AG04449 (cell line): ENCODE measurements around the gene GSKIP.

Experiments used
- CTCF ChIA-PET: fragments of 350-600 bp; formaldehyde crosslinking; extraction: SDS; loops from one replicate; lab custom pipeline; 2021; ENCODE audit warnings: antibody characterized with exemption; lab: Yijun Ruan, JAX
- POLR2A ChIA-PET: fragments of 400-600, 350-600 bp; formaldehyde crosslinking; extraction: SDS; loops from one replicate; lab custom pipeline; 2020; ENCODE audit warnings: antibody characterized with exemption, inconsistent platforms; lab: Yijun Ruan, JAX
- DNase-seq: peaks from one replicate; pipeline ENCODE4 v3.0.0-alpha.2; 2010; ENCODE audit warnings: low read depth, low spot score
- H3K4me3 ChIP-seq: 2 replicates; pipeline ENCODE4 v1.5.1; 2011; ENCODE audit warnings: low read depth, mild to moderate bottlenecking, control low read depth, low read length
- TF ChIP-seq, protein P1 (sequence below): IDR thresholded peaks from one replicate; pipeline ENCODE4 v1.5.1; 2011; ENCODE audit warnings: mild to moderate bottlenecking, moderate library complexity, low read length, control low read depth, inconsistent platforms; ENCODE audit not compliant: insufficient read depth; ENCODE audit errors: missing control alignments

Gene GSKIP

DNA sequence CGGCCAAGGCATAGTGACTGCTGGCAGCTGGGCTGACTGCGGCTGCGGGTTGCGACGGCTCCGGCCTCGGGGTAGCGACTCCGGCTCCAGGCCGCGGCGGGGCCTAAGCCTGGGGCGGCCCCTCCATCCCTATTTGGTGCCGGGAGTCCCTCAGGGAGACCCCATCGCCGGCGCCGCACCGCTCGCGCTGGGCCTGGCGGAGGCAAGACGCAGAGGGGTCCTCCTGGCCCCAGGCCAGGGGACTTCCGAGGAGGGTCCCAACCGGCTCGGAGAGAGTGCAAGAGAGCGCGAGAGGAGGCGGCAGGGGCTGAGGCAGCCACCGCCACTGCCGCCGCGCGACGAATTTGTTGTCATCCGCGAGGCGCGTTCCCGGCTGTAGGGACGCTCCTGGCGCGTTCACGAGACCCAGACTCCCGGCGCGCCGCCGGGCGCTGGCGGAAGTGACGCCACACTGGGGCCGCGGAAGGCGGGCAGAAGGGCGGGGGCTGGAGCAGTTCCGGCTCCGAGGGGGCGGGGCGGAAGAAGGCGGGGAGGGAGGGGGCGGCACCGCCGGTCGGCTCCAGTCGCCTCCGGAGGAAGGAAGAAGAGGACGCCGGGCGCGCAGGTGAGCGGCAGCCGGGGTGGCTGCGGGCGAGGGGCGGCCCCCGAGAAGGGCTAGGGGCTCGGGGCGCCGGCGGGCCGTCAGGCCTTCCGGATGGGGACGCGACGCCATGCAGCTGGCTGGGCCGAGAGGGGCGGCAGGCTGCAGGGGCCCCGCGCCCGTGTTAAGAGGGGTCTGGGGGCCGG lies at the start of gene GSKIP, which contains the start of gene ATG2B:
TSS of gene GSKIP (plus strand) at position 562 of the 786 bp plus-strand sequence. CDS start 18,722 bp downstream, outside the sequence.
TSS of gene ATG2B (minus strand) at position 377 of the 786 bp plus-strand sequence. CDS start at position 12, 365 bp downstream.
- POLR2A ChIA-PET: no interaction called here
- CTCF ChIA-PET: no interaction called here
- peak within 1 kb of the TSS; percentile 84 for H3K4me3 ChIP-seq
- TF ChIP-seq, protein P1, sequence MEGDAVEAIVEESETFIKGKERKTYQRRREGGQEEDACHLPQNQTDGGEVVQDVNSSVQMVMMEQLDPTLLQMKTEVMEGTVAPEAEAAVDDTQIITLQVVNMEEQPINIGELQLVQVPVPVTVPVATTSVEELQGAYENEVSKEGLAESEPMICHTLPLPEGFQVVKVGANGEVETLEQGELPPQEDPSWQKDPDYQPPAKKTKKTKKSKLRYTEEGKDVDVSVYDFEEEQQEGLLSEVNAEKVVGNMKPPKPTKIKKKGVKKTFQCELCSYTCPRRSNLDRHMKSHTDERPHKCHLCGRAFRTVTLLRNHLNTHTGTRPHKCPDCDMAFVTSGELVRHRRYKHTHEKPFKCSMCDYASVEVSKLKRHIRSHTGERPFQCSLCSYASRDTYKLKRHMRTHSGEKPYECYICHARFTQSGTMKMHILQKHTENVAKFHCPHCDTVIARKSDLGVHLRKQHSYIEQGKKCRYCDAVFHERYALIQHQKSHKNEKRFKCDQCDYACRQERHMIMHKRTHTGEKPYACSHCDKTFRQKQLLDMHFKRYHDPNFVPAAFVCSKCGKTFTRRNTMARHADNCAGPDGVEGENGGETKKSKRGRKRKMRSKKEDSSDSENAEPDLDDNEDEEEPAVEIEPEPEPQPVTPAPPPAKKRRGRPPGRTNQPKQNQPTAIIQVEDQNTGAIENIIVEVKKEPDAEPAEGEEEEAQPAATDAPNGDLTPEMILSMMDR: no peak
- no peak for DNase-seq

DNA sequence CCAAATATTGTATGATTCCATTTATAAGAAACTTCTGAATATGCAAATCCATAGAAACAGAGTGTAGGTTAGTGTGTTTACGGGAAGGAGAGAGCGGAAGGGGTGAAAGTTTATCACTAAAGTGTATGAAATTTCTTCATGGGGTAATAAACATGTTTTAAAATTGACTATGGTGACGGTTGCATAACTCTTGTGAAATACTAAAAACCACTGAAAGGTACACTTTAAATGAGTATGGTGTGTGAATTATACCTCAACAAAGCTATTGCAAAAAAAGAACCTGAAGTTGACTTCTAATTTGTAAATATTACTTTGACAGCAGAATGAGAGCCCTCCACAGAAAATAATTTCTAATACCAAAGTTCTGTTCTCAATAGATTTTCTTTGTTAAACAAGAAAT lies 47.2 kb upstream of the GSKIP start:
- ChIA-PET CTCF (no interaction called here), POLR2A (no interaction called here)
- DNase-seq: no peak
- H3K4me3 ChIP-seq: no peak overlapping the region
- TF ChIP-seq, protein P1: no peak

DNA sequence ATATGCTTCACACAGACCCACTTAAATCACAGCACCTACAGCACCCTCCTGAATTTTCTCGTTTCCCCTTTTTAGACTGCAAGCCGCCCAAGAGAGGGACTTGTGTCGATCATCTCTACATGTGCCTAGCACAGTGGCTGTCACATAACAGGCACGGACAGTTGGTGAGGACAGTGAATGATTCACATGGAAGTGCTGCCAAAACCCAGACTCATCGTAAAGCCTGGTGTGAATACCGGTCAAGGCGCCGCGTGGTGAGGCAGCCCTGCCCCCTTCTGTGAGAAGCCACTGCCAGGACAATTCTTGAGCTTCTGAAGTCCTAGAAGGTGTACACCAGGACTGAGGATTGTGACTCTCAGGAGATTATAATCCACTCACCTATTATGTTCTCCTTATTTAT lies 44.5 kb upstream of the GSKIP start:
- TF ChIP-seq, protein P1: no peak
- DNase-seq: no peak
- ChIA-PET POLR2A (no interaction called here), CTCF (no interaction called here)
- H3K4me3 ChIP-seq: no peak overlapping the region

DNA sequence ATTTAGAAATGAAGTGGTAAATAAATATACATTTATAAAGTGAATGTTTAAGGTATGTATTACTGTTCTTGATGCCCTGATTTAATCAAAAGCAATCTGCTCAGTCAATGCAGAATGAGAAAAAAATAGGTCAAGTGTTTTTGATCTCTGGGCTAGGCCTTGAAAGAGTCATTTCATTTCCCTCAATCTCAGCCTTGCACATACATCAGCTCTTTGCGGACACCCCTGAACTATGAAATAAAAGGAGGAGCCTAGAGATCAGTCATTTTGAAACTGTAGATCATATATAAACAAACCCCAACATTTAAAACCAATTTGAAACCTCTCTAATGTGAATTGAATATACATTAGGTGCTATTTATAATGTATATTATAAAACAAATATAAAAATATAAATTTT lies 42.7 kb upstream of the GSKIP start:
- no peak overlapping the region for H3K4me3 ChIP-seq
- TF ChIP-seq, protein P1: no peak
- no peak for DNase-seq
- CTCF ChIA-PET: no interaction called here
- POLR2A ChIA-PET: no interaction called here

DNA sequence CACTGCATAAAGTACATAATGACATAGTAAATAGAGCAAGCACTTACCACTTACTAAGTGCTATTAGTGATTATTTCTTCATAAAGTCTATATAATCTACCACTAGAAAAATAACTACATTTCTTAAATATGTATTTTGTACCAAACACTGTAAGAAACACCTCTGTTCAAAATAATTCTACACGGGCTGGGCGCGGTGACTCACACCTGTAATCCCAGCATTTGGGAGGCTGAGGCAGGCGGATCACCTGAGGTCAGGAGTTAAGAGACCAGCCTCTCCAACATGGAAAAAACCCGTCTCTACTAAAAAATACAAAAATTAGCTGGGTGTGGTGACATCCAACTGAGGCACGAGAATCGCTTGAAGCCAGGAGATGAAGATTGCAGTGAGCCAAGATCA lies 39.1 kb upstream of the GSKIP start:
- no peak overlapping the region for H3K4me3 ChIP-seq
- DNase-seq: no peak
- ChIA-PET POLR2A (no interaction called here), CTCF (no interaction called here)
- TF ChIP-seq, protein P1: no peak

GRCh38 chr14:96338551-96338950 lies 24.8 kb upstream of the GSKIP start:
- TF ChIP-seq, protein P1: no peak
- H3K4me3 ChIP-seq: no peak overlapping the region
- ChIA-PET CTCF (no interaction called here), POLR2A (no interaction called here)
- DNase-seq: no peak
